Measurements from ENCODE around the gene DLL3.
A peak's percentile ranks its signal among the peaks of the same experiment; 100 is the strongest.
"Not testable (repeated sequence)": the region's sequence is repeated elsewhere in the genome, so short reads cannot be mapped to it uniquely, and the experiment has no call there.

DLL3 gene, protein sequence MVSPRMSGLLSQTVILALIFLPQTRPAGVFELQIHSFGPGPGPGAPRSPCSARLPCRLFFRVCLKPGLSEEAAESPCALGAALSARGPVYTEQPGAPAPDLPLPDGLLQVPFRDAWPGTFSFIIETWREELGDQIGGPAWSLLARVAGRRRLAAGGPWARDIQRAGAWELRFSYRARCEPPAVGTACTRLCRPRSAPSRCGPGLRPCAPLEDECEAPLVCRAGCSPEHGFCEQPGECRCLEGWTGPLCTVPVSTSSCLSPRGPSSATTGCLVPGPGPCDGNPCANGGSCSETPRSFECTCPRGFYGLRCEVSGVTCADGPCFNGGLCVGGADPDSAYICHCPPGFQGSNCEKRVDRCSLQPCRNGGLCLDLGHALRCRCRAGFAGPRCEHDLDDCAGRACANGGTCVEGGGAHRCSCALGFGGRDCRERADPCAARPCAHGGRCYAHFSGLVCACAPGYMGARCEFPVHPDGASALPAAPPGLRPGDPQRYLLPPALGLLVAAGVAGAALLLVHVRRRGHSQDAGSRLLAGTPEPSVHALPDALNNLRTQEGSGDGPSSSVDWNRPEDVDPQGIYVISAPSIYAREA

DNA sequence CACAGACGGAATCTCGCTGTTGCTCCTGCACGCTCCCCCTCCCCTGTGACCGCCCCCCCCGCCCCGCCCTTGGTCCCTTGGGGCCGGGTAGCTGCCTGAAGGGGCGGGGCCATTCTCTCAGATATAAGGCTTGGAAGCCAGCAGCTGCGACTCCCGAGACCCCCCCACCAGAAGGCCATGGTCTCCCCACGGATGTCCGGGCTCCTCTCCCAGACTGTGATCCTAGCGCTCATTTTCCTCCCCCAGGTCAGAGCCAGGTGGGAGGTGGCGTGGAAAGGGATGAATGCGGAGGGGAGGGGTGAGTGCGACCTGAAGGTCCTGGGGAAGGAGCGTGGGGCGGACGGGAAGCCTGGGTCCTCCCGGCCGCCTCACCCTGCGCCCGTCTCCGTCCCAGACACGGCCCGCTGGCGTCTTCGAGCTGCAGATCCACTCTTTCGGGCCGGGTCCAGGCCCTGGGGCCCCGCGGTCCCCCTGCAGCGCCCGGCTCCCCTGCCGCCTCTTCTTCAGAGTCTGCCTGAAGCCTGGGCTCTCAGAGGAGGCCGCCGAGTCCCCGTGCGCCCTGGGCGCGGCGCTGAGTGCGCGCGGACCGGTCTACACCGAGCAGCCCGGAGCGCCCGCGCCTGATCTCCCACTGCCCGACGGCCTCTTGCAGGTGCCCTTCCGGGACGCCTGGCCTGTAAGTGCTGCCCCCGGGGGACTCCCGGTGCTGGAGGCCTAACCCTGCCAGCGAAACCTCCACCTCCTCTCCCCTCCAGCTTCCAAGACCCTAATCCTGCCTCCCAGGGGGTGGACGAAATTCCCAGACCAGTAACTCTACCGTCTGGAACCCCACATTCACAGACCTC is at the start of gene DLL3:
Gene DLL3 (plus strand): TSS at position 150 of the 845 bp plus-strand sequence. CDS start 28 bp downstream, at position 178.
- DNase-seq: peak; percentile 58

GRCh38 chr19:39449116-39449797 is 49.5 kb upstream of the DLL3 start:
- DNase-seq: no peak

- DNase-seq: not testable (repeated sequence)
These were observed 47.5 kb upstream of the DLL3 start for GRCh38 chr19:39451257-39451656.

GRCh38 chr19:39463403-39463802 is 35.3 kb upstream of the DLL3 start:
- DNase-seq: no peak

DNA sequence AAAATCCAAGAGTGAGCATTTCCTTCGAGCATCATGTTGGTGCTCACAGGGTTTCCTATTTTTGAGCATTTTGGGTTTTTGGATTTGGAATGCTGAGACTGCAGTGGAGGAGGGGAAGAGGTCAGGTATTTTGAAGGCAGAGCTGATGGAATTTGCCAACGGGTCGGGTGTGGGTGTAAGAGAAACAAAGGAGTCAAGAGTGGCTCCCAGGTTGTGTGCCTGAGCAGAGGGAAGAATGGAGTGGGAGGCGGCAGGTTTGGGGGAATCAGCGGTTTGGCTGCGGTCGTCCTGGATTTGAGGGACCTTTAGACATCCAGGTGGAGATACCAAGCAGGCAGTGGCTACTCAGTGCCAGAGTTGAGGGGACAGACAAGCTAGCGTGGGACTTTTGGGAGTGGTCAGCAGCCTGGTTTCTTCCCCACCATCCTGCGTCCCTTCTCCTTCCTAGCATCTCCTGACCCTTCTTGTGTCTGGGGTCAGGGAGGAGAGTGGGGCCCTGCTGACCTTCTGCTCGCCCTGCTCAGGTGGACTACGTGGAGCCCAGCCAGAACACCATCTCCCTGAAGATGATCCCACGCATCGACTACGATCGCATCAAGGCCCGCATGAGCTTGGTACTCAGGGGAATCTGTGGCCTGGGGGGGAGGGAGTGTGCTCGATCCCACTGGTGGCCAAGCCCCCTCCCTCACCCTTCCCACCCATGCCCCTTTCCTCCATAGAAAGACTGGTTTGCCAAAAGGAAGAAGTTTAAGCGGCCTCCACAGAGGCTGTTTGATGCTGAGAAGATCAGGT is 32.6 kb upstream of the DLL3 start:
- no peak for DNase-seq

- DNase-seq: no peak
These were observed 30.8 kb upstream of the DLL3 start for GRCh38 chr19:39467941-39468340.

- no peak for DNase-seq
These were observed 29.7 kb upstream of the DLL3 start for GRCh38 chr19:39469036-39469435.

- DNase-seq: no peak
These were observed 29.2 kb upstream of the DLL3 start for GRCh38 chr19:39469567-39469966.

- no peak for DNase-seq
These were observed 27.9 kb upstream of the DLL3 start for GRCh38 chr19:39470724-39471339.

DNA sequence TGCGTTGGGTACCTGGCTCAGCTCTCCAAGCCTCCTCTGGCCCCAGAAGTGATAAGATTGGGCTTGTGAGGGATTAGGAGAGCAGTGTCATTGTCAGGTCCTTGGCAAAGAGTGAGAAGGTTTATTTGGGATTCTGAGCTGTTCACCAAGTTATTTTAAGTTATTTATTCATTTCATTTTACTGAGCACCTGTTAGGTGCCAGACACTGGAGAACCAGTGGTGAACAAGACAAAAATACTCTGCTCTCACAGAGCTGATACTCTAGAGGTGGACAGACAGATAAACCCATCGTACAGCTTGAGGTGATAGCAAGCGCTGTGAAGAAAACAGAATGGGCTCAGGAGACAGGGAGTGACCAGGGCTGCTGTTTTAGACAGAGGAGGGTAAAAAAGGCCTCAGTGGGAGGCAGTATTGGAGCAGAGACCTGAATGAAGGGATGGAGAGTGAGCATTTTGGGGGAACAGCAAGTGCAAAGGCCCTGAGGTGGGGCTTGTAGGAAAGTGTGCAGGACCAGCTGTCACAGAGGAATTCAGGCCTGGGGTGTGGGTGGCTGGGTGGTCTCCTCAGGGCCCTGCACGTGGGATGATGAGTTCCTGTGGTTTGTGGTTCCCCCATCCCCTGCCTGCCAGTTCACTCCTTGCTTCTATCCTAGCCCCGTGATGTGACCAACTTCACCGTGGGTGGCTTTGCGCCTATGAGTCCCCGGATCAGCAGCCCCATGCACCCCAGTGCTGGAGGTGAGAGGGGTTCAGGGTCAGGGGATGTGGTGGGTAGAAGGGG is 26.8 kb upstream of the DLL3 start:
- DNase-seq: no peak

DNA sequence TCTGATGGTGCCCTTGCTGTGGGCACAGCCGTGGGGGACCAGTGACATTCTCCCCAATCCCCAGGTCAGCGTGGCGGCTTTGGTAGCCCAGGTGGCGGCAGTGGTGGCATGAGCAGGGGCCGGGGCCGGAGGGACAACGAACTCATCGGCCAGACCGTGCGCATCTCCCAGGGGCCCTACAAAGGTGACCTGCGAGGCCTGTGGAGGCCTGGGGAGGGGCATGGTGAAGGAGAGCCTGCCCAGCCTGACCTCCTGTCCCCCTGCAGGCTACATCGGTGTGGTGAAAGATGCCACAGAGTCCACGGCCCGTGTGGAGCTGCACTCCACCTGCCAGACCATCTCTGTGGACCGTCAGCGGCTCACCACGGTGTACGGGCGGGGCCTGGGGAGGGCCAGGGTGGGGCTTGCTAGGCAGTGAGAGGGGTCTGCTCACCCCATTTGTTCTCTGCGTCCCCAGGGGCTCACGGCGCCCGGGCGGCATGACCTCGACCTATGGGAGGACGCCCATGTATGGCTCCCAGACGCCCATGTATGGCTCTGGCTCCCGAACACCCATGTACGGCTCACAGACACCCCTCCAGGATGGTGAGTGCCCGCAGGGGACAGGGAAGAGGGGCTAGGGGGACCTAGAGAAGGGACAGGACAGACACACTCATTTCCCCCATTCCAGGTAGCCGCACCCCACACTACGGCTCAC is 25.9 kb upstream of the DLL3 start:
- DNase-seq: no peak

DNA sequence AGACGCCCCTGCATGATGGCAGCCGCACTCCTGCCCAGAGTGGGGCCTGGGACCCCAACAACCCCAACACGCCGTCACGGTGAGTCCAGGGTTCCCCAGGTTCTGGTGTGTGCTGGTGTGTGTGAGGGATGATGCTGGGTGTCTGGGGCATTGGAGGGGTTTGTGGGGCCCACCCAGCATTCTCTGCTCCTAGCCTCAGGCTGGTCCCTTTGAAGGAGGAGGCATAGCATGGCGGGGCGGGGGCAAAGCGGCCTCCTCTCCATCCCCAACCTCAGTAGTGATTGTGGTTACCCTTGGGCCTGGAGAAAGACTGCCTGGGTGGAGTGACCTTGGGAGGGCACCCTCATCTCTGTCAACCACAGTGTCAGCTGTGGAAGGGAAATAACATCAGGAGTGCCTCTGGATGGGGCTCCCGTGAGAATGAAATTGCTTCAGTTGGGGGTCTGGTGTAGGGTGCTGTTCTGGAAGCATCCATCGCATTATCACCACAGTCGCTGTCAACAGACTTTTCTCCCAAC is 25.2 kb upstream of the DLL3 start:
- no peak for DNase-seq

DNA sequence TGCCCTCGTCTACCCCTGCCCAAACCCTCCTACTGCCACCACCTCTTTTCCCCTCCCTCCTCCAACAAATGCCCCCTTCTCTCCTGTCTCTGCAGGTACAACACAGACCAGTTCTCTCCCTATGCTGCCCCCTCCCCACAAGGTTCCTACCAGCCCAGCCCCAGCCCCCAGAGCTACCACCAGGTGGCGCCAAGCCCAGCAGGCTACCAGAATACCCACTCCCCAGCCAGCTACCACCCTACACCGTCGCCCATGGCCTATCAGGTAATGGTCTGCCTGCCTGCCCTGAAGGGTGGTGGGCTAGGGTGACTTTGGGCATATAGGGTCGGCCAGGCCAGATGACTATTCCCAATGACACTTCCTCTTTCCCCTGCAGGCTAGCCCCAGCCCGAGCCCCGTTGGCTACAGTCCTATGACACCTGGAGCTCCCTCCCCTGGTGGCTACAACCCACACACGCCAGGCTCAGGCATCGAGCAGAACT is 24.6 kb upstream of the DLL3 start:
- DNase-seq: no peak

DNA sequence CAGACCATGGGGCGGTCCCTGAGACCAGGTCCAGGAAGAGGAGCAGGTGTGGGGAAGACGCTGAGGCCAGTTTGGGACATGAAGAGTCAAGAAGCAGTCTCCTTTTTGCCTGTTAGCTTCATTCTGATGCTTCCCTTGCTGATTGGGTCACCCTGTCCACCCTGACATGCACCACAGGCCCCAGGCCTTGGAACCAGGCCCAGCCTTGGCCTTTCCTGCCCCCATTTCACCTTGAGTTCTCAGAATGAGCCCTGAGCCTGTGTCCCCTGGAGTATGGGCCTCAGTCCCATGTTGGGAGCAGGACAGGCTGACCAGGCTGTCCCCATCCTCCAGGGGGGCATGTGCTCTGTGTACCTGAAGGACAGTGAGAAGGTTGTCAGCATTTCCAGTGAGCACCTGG is 23.0 kb upstream of the DLL3 start:
- DNase-seq: no peak

GRCh38 chr19:39479319-39479801 is 19.4 kb upstream of the DLL3 start:
- DNase-seq: not testable (repeated sequence)

GRCh38 chr19:39479916-39480315 is 18.8 kb upstream of the DLL3 start:
- DNase-seq: no peak

DNA sequence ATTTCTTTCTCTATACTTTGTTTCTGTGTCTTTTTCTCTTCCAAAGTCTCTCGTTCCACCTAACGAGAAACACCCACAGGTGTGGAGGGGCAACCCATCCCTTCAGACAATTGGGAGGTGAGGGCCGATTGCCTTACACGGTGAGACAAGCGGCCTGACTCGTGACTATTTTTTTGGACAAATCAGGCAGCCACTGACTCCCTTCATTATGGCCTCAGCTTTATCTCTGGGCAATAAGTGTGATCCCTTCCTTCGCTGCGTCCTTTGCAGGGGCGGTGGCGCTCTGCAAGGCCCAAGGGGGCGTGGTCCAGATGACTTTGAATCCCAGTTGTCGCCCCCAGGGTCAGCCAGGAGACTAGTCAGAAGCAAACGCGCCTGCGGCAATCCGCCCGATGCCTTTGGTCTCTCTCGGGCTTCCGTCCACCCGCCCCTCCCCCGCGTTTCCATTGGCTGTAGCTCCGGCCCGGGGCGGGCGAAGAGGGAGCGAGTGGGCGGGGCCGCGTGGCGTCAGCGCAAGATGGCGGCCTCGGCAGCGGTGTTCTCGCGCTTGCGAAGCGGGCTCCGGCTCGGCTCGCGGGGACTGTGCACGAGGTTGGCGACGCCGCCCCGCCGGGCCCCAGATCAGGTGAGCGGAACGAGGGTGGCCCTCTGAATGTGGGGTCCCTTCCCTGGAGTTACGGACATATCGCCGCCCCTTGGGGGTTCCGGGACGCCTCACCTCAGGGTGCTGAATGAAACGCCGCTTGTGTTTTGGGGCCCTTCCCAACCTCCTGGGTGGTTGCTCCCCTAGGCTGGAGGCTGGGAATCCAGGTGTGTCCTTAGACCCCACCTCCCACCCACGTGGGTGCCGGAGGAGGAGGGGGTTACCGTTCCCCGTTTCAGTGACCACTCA is 18.2 kb upstream of the DLL3 start, which contains the start of gene TIMM50:
Gene TIMM50 (plus strand): TSS at position 502 of the 892 bp plus-strand sequence. CDS start 16 bp downstream, at position 518.
- peak; percentile 78 for DNase-seq

GRCh38 chr19:39481229-39481545 is 17.6 kb upstream of the DLL3 start:
- no peak for DNase-seq

- DNase-seq: no peak
These were observed 17.1 kb upstream of the DLL3 start for GRCh38 chr19:39481676-39482075.

All from NCI-H187 treated with DMSO at 0.1 percent for 48 hours (cell line).